GM08714 (cell line): ENCODE results near the gene QSER1.
A peak's percentile ranks its signal among the peaks of the same experiment; 100 is the strongest.
"Not testable (repeated sequence)": the region's sequence is repeated elsewhere in the genome, so short reads cannot be mapped to it uniquely, and the experiment has no call there.

ENCODE experiments used
- H3K4me3 ChIP-seq: fragments of 200-500 bp; sonication (Bioruptor generic); 2 replicates; pipeline ENCODE4 v1.5.1; 2014; ENCODE audit warnings: mild to moderate bottlenecking, low read length, inconsistent platforms
- ZNF274 ChIP-seq: IDR thresholded peaks from 2 replicates; pipeline ENCODE4 v1.6.1; 2012; ENCODE audit warnings: mild to moderate bottlenecking, low read depth, low read length

The QSER1 gene

GRCh38 chr11:32892355-32893092, at the start of gene QSER1:
QSER1 (plus strand) TSS chr11:32892811; CDS start chr11:32893126, 315 bp downstream.
- H3K4me3 ChIP-seq: peak within 1 kb of the TSS; percentile 88
- no peak for TF ChIP-seq ZNF274

GRCh38 chr11:32843544-32843943, 49.1 kb upstream of the QSER1 start:
- TF ChIP-seq ZNF274: no peak

GRCh38 chr11:32847511-32847910, 45.1 kb upstream of the QSER1 start:
- TF ChIP-seq ZNF274: no peak
- H3K4me3 ChIP-seq: no peak overlapping the region

More at GRCh38 chr11:32843544-32843943, 49.1 kb upstream of the QSER1 start:
- H3K4me3 ChIP-seq: no peak overlapping the region

- no peak overlapping the region for H3K4me3 ChIP-seq
- no peak for TF ChIP-seq ZNF274
Measured at GRCh38 chr11:32849761-32850160, 42.9 kb upstream of the QSER1 start.

GRCh38 chr11:32851251-32851650, 41.4 kb upstream of the QSER1 start:
- no peak for TF ChIP-seq ZNF274
- H3K4me3 ChIP-seq: no peak overlapping the region

- TF ChIP-seq ZNF274: no peak
- H3K4me3 ChIP-seq: no peak overlapping the region
Measured at GRCh38 chr11:32852207-32852606, 40.4 kb upstream of the QSER1 start.

- TF ChIP-seq ZNF274: no peak
Measured at GRCh38 chr11:32855601-32856000, 37.0 kb upstream of the QSER1 start.

GRCh38 chr11:32858731-32859130, 33.9 kb upstream of the QSER1 start:
- TF ChIP-seq ZNF274: no peak

More at GRCh38 chr11:32855601-32856000, 37.0 kb upstream of the QSER1 start:
- H3K4me3 ChIP-seq: no peak overlapping the region

GRCh38 chr11:32861850-32862577, 30.6 kb upstream of the QSER1 start:
- no peak overlapping the region for H3K4me3 ChIP-seq
- no peak for TF ChIP-seq ZNF274

More at GRCh38 chr11:32858731-32859130, 33.9 kb upstream of the QSER1 start:
- no peak overlapping the region for H3K4me3 ChIP-seq

- no peak for TF ChIP-seq ZNF274
- H3K4me3 ChIP-seq: no peak overlapping the region
Measured at GRCh38 chr11:32864555-32864954, 28.1 kb upstream of the QSER1 start.

- not testable (repeated sequence) for H3K4me3 ChIP-seq
Measured at GRCh38 chr11:32868752-32869151, 23.9 kb upstream of the QSER1 start.

- no peak for TF ChIP-seq ZNF274
- no peak overlapping the region for H3K4me3 ChIP-seq
Measured at GRCh38 chr11:32870676-32871075, 21.9 kb upstream of the QSER1 start.

- H3K4me3 ChIP-seq: no peak overlapping the region
- TF ChIP-seq ZNF274: no peak
Measured at GRCh38 chr11:32874132-32874531, 18.5 kb upstream of the QSER1 start.

GRCh38 chr11:32881286-32881685, 11.3 kb upstream of the QSER1 start:
- no peak for TF ChIP-seq ZNF274
- H3K4me3 ChIP-seq: no peak overlapping the region

- no peak overlapping the region for H3K4me3 ChIP-seq
- TF ChIP-seq ZNF274: no peak
Measured at GRCh38 chr11:32883421-32883820, 9.2 kb upstream of the QSER1 start.
